ENCODE results near the gene COPS4. TPM values are rescaled to one million over a fixed set of nuclear protein-coding genes. Genes with fewer than 3 reads are reported as not detected.
"Not testable (repeated sequence)": the region's sequence is repeated elsewhere in the genome, so short reads cannot be mapped to it uniquely, and the experiment has no call there.

Gene COPS4
- total RNA-seq, 1 experiment from 2014 or later: 58.3 TPM

DNA sequence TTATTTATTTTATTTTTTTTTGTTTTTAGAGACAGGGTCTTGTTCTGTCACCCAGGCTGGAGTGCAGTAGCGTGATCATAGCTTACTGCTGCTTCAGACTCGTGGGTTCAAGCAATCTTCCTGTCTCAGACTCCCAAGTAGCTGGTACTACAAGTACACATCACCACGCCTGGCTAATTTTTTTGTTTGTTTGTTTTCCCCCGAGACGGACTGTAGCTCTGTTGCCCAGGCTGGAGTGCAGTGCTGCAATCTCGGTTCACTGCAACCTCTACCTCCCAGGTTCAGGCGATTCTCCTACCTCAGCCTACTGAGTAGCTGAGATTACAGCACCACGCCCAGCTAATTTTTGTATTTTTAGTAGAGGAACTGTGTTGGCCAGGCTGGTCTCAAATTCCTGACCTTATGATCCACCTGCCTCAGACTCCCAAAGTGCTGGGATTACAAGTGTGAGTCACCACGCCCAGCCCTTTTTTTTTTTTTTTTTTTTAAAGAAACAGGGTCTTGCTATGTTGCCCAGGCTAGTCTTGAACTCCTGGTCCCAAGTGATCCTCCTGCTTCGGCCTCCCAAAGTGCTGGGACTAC, 32.2 kb downstream of the COPS4 start:
- peak; percentile 59 for DNase-seq
- BruUV-seq (replicated peaks): no TSS peak
- no peaks in the 10 kb centered on the region for H3K27me3 ChIP-seq (ENCODE audit: low read length)
- TF ChIP-seq EZH2phosphoT487 (IDR thresholded peaks at IDR 0.05; ENCODE audit: borderline replicate concordance, low read length): no peak
- no peak for TF ChIP-seq EZH2 (IDR thresholded peaks at IDR 0.05; ENCODE audit: low read length, unreplicated experiment)
- TF ChIP-seq, protein P1, sequence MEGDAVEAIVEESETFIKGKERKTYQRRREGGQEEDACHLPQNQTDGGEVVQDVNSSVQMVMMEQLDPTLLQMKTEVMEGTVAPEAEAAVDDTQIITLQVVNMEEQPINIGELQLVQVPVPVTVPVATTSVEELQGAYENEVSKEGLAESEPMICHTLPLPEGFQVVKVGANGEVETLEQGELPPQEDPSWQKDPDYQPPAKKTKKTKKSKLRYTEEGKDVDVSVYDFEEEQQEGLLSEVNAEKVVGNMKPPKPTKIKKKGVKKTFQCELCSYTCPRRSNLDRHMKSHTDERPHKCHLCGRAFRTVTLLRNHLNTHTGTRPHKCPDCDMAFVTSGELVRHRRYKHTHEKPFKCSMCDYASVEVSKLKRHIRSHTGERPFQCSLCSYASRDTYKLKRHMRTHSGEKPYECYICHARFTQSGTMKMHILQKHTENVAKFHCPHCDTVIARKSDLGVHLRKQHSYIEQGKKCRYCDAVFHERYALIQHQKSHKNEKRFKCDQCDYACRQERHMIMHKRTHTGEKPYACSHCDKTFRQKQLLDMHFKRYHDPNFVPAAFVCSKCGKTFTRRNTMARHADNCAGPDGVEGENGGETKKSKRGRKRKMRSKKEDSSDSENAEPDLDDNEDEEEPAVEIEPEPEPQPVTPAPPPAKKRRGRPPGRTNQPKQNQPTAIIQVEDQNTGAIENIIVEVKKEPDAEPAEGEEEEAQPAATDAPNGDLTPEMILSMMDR (conservative IDR thresholded peaks at IDR 0.05; ENCODE audit: low read depth, low read length): no peak
- H3K9me2 ChIP-seq (replicated peaks; ENCODE audit: low read length): no peaks in the 10 kb centered on the region
- no peaks in the 10 kb centered on the region for H3K79me2 ChIP-seq (ENCODE audit: low read length)
- H3K27ac ChIP-seq (ENCODE audit: low read length): no peak overlapping the region
- peaks cover 26% of the 10 kb centered on the region for H3K4me1 ChIP-seq (ENCODE audit: insufficient read depth, low read length)
- peak overlapping the region; percentile 48; the same call in 1 of the 2 replicates for H3K4me2 ChIP-seq (ENCODE audit: low read length)
- no peaks in the 10 kb centered on the region for H3F3A ChIP-seq (ENCODE audit: low read length, unreplicated experiment)
- peak; percentile 66 for ATAC-seq
- peak overlapping the region; percentile 30; the same call in 1 of the 2 replicates for H3K4me3 ChIP-seq (ENCODE audit: low read length)
- no peak overlapping the region for H3K9ac ChIP-seq (ENCODE audit: low read length)
- CTCF ChIA-PET: no interaction called here
- no peaks in the 10 kb centered on the region for H3K9me3 ChIP-seq (ENCODE audit: low read length)
- H2AFZ ChIP-seq (ENCODE audit: low read length): no peak overlapping the region
- POLR2A ChIA-PET (ENCODE audit: unreplicated experiment): no interaction called here
- H4K20me1 ChIP-seq (ENCODE audit: low read length): no peaks in the 10 kb centered on the region
- intact Hi-C loops (cut with micrococcal nuclease): no loop called here
- peaks cover 10% of the 10 kb centered on the region for H3K36me3 ChIP-seq (ENCODE audit: low read depth, low read length)

DNA sequence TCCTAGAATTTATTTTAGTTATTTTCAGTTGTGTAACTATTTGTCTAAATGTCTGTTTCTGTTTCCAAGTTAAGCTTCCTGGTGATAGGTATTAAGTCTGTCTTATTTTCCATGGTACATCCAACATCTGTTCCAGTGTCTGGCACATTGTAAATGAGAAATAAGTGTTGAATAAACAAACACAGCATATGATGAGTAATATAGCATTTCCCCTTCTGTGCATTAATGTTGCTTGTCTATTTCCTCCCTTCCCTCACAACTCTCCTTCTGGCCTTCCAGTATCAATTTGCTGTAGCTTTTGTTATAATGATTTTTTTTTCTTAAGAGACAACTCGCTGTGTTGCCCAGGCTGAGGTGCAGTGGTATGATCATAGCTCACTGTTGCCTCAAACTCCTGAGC, 36.1 kb downstream of the COPS4 start:
- intact Hi-C loops (cut with micrococcal nuclease): loop anchor here (5.0 kb wide), 1 partner anchor 41 kb away; the partner anchor contains the start of gene PLAC8
- no peaks in the 10 kb centered on the region for H3F3A ChIP-seq (ENCODE audit: low read length, unreplicated experiment)
- no peak for TF ChIP-seq EZH2phosphoT487 (IDR thresholded peaks at IDR 0.05; ENCODE audit: borderline replicate concordance, low read length)
- TF ChIP-seq EZH2 (IDR thresholded peaks at IDR 0.05; ENCODE audit: low read length, unreplicated experiment): no peak
- TF ChIP-seq, protein P1 (conservative IDR thresholded peaks at IDR 0.05; ENCODE audit: low read depth, low read length): no peak
- H3K4me3 ChIP-seq (ENCODE audit: low read length): no peak overlapping the region
- H3K9me2 ChIP-seq (replicated peaks; ENCODE audit: low read length): no peaks in the 10 kb centered on the region
- no peak overlapping the region for H3K4me2 ChIP-seq (ENCODE audit: low read length)
- H3K27ac ChIP-seq (ENCODE audit: low read length): no peak overlapping the region
- H3K9me3 ChIP-seq (ENCODE audit: low read length): no peaks in the 10 kb centered on the region
- H4K20me1 ChIP-seq (ENCODE audit: low read length): no peaks in the 10 kb centered on the region
- peaks cover 32% of the 10 kb centered on the region for H3K4me1 ChIP-seq (ENCODE audit: insufficient read depth, low read length)
- H3K27me3 ChIP-seq (ENCODE audit: low read length): no peaks in the 10 kb centered on the region
- ChIA-PET CTCF (interaction anchor here (0.7 kb wide), 1 partner anchor 211 kb away, joined by 3 read pairs; no protein-coding TSS in a partner anchor), POLR2A (ENCODE audit: unreplicated experiment) (no interaction called here)
- H3K9ac ChIP-seq (ENCODE audit: low read length): no peak overlapping the region
- ATAC-seq: peak; percentile 75
- no TSS peak for BruUV-seq (replicated peaks)
- no peaks in the 10 kb centered on the region for H3K79me2 ChIP-seq (ENCODE audit: low read length)
- peaks cover 13% of the 10 kb centered on the region for H3K36me3 ChIP-seq (ENCODE audit: low read depth, low read length)
- DNase-seq: peak; percentile 30
- H2AFZ ChIP-seq (ENCODE audit: low read length): no peak overlapping the region

DNA sequence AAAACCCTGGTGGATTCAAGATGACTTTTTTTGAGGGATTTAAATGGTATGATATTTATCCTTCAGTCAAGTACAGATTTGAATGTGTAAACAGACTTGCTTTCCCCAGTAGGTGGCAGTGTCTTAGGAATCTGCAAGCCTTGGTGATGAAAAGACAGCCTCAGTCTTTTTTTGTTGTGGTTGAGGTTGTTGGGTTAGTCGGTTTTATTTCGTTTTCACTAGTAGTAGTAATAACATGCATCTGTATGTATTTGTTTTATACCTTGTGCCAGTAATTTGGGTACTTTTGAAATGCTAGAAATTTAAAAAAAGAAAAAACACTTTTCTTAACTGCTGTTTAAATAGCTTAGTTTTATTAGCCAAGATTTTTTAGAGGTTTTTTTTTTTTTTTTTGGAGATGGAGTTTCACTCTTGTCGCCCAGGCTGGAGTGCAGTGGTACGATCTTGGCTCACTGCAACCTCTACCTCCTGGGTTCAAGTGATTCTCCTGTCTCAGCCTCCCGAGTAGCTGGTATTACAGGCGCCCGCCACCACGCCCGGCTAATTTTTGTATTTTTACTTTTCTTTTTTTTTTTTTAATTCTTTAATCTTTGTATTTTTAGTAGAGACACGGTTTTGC, 39.2 kb downstream of the COPS4 start:
- Histone ChIP-seq H3K36me3 (ENCODE audit: low read depth, low read length) (peaks cover 3% of the 10 kb centered on the region; the same call in 1 of the 2 replicates), H3K9ac (ENCODE audit: low read length) (no peak overlapping the region), H3K27ac (ENCODE audit: low read length) (no peak overlapping the region), H3K27me3 (ENCODE audit: low read length) (no peaks in the 10 kb centered on the region), H3K79me2 (ENCODE audit: low read length) (no peaks in the 10 kb centered on the region), H4K20me1 (ENCODE audit: low read length) (no peaks in the 10 kb centered on the region), H3F3A (ENCODE audit: low read length, unreplicated experiment) (no peaks in the 10 kb centered on the region), H3K9me2 (replicated peaks; ENCODE audit: low read length) (no peaks in the 10 kb centered on the region), H2AFZ (ENCODE audit: low read length) (no peak overlapping the region), H3K9me3 (ENCODE audit: low read length) (no peaks in the 10 kb centered on the region), H3K4me3 (ENCODE audit: low read length) (no peak overlapping the region), H3K4me1 (ENCODE audit: insufficient read depth, low read length) (peaks cover 21% of the 10 kb centered on the region), H3K4me2 (ENCODE audit: low read length) (no peak overlapping the region)
- intact Hi-C loops (cut with micrococcal nuclease): loop anchor here (1.0 to 5.0 kb wide), 3 partner anchors 38 to 208 kb away; partner anchors contain the start of gene PLAC8
- ATAC-seq (peak; percentile 57), DNase-seq (peak; percentile 70)
- ChIA-PET CTCF (interaction anchor here (0.6 to 1.0 kb wide), 5 partner anchors 10 to 380 kb away, joined by 3 to 9 read pairs (median 4); no protein-coding TSS in a partner anchor), POLR2A (ENCODE audit: unreplicated experiment) (no interaction called here)
- BruUV-seq (replicated peaks): no TSS peak
- no peak for TF ChIP-seq EZH2phosphoT487 (IDR thresholded peaks at IDR 0.05; ENCODE audit: borderline replicate concordance, low read length)
- TF ChIP-seq, protein P1 (conservative IDR thresholded peaks at IDR 0.05; ENCODE audit: low read depth, low read length): peak; percentile 79

DNA sequence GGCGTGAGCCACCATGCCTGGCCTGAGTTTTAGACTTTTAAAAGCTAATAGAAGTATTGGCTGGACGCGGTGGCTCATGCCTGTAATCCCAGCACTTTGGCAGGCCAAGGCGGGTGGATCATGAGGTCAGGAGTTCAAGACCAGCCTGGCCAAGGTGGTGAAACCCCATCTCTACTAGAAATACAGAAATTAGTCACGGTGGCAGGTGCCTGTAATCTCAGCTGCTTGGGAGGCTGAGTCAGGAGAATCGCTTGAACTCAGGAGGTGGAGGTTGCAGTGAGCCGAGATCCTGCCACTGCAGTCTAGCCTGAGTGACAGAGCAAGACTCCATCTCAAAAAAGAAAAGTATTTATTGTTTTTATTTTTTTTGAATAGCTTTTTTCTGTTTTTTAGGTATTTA, 39.8 kb downstream of the COPS4 start:
- CTCF ChIA-PET: interaction anchor here (1.0 kb wide), 1 partner anchor 208 kb away, joined by 4 read pairs; no protein-coding TSS in a partner anchor
- ATAC-seq; H4K20me1 ChIP-seq (ENCODE audit: low read length); H2AFZ ChIP-seq (ENCODE audit: low read length); H3K9ac ChIP-seq (ENCODE audit: low read length); H3K9me3 ChIP-seq (ENCODE audit: low read length); POLR2A ChIA-PET (ENCODE audit: unreplicated experiment); H3K27me3 ChIP-seq (ENCODE audit: low read length); H3K4me2 ChIP-seq (ENCODE audit: low read length); H3K9me2 ChIP-seq (replicated peaks; ENCODE audit: low read length); H3K79me2 ChIP-seq (ENCODE audit: low read length); H3K27ac ChIP-seq (ENCODE audit: low read length); BruUV-seq (replicated peaks); H3K36me3 ChIP-seq (ENCODE audit: low read depth, low read length); H3K4me3 ChIP-seq (ENCODE audit: low read length); H3F3A ChIP-seq (ENCODE audit: low read length, unreplicated experiment); DNase-seq: not testable (repeated sequence)
- peaks cover 21% of the 10 kb centered on the region for H3K4me1 ChIP-seq (ENCODE audit: insufficient read depth, low read length)
- intact Hi-C loops (cut with micrococcal nuclease): loop anchor here (1.0 to 5.0 kb wide), 3 partner anchors 38 to 208 kb away; partner anchors contain the start of gene PLAC8
